Esophagus muscularis mucosa (tissue), 4 donors: ENCODE data around the gene YLPM1. TPM values are rescaled to one million over a fixed set of nuclear protein-coding genes. Genes with fewer than 3 reads are reported as not detected.

Experiments used
- DNase-seq: peaks from one replicate; pipeline ENCODE4 v3.0.0-alpha.2; 2017; ENCODE audit errors: extremely low spot score
- H3K27ac ChIP-seq, 4 donors: fragments of 200-600 bp; sonication (generic); replicated peaks in 1 of 4; 1 replicate in 3 of 4; 2 replicates in 1 of 4; pipeline ENCODE4 v1.5.1; 2016 to 2019; ENCODE audit warnings: mild to moderate bottlenecking in 1 of 4
- H3K27me3 ChIP-seq, 4 donors: fragments of 200-600 bp; sonication (generic); one replicate each; pipeline versions ENCODE4 v1.5.1 to v1.6.0; 2016 to 2019
- H3K36me3 ChIP-seq, 4 donors: fragments of 200-600 bp; sonication (generic); one replicate each; pipeline ENCODE4 v1.5.1; 2016 to 2019
- H3K4me1 ChIP-seq, 4 donors: fragments of 200-600 bp; sonication (generic); one replicate each; pipeline ENCODE4 v1.5.1; 2016 to 2019
- H3K4me3 ChIP-seq, 4 donors: fragments of 200-600 bp; sonication (generic); 1 replicate in 2 of 4; 2 replicates in 2 of 4; pipeline ENCODE4 v1.5.1; 2016 to 2019; ENCODE audit warnings: mild to moderate bottlenecking in 4 of 4, moderate library complexity in 1 of 4
- H3K9me3 ChIP-seq, 4 donors: fragments of 200-600 bp; sonication (generic); 1 replicate in 3 of 4; 2 replicates in 1 of 4; pipeline ENCODE4 v1.5.1; 2016 to 2019
- EP300 ChIP-seq: sonication (generic); formaldehyde crosslinking; IDR thresholded peaks from one replicate; pipeline ENCODE4 v1.6.1; 2017; ENCODE audit warnings: antibody characterized with exemption
- WGBS: methylation state at CpG from one replicate; pipeline ENCODE4 v1.1.5; 2018; 5-methylcytosine and 5-hydroxymethylcytosine counted together
- intact Hi-C: fragments of 100-400 bp; cut with DNase I; formaldehyde crosslinking; loops from one replicate; pipeline ENCODE4 v1.15.1; 2023
- total RNA-seq, 4 donors: library from RNA; depleted of rRNA; stranded (reverse); fragments of >200 nt; gene quantifications; one replicate each; pipeline versions ENCODE4 v1.1.0 to v1.2.1, GENCODE V29; 2016
- TF ChIP-seq, protein P1 (sequence below), 3 experiments: fragments of 200-600 bp in 2 of 3; fragments of 450-650 bp in 1 of 3; sonication (generic) in 2 of 3; IDR thresholded peaks; one replicate each; pipeline ENCODE4 v1.5.1; 2017 to 2019; ENCODE audit warnings: antibody characterized with exemption in 3 of 3, mild to moderate bottlenecking in 2 of 3, moderate library complexity in 1 of 3

Gene YLPM1
- total RNA-seq, 4 donors from 2014 or later: 31.0 to 47.2 (median 36.0) TPM

DNA sequence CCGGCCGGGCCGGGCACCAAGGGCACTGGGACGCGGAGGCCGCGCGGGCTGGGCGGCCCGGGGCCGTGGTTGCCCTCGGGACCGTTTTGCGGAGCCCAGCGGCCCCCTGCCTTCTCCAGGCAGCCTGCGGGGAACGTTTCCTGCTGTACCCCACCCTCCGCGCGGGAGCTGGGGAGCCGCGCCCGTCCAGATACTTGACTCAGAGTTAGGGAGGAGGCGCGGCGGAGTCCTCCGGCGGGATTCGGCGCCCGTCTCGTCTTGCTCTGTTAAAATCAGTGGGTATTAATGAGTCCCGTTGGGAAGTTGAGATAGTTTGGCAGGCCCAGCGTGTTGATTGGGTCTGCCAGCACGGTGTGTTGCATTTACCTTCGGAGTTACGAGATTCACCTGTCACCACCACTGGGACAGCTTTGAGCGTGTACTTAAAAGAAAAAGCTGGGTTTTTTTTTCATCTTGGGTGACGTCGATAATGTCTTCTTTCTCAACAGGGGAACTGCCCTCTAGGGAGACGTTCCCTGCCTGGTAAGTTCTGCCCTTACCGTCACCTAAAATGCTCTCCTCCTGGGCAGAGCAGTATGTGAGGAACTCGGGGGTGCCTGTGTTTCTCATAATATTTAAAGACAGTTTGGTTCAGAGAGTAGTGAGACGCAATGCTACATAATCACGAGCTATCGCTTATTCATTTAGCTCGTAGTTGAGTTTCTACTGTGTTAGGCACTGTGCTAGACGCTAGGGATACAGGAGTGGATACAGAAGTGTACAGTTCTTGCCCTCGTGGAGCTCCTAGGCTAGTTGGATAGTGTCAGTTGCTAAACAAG, 119.2 kb downstream of the YLPM1 start:
- Histone ChIP-seq H3K27me3 (no peaks in the 10 kb centered on the region), H3K4me3 (peak overlapping the region; percentile 87 to 93 (median 90)), H3K4me1 (peaks cover 49 to 56% (median 54%) of the 10 kb centered on the region in 4 donors), H3K27ac (peak overlapping the region; percentile 95 to 99 (median 97)), H3K9me3 (no peaks in the 10 kb centered on the region), H3K36me3 (peaks cover 0 to 17% (median 8%) of the 10 kb centered on the region in 4 donors)
- 3% methylated on average over 16 of the region's 49 CpGs for WGBS
- intact Hi-C loops: no loop called here
- no peak for TF ChIP-seq EP300
- TF ChIP-seq, protein P1, sequence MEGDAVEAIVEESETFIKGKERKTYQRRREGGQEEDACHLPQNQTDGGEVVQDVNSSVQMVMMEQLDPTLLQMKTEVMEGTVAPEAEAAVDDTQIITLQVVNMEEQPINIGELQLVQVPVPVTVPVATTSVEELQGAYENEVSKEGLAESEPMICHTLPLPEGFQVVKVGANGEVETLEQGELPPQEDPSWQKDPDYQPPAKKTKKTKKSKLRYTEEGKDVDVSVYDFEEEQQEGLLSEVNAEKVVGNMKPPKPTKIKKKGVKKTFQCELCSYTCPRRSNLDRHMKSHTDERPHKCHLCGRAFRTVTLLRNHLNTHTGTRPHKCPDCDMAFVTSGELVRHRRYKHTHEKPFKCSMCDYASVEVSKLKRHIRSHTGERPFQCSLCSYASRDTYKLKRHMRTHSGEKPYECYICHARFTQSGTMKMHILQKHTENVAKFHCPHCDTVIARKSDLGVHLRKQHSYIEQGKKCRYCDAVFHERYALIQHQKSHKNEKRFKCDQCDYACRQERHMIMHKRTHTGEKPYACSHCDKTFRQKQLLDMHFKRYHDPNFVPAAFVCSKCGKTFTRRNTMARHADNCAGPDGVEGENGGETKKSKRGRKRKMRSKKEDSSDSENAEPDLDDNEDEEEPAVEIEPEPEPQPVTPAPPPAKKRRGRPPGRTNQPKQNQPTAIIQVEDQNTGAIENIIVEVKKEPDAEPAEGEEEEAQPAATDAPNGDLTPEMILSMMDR (IDR thresholded peaks at IDR 0.05): peak in 1 of 3 experiments; percentile 2
- no peak for DNase-seq

Other genes starting within 250 kb of the YLPM1 start
- gene LTBP2, start 151.1 kb upstream of the YLPM1 start, total RNA-seq: 100 to 1,000 TPM in 2 of 4 donors, 10 to 100 TPM in 2; 62.0 to 151 (median 109) TPM
- 10 to 100 TPM; 12.3 to 21.6 (median 16.2) TPM for gene AREL1, start 50.2 kb upstream of the YLPM1 start, total RNA-seq
- gene FCF1, start 50.2 kb upstream of the YLPM1 start, total RNA-seq: 10 to 100 TPM; 19.1 to 26.7 (median 23.2) TPM
- gene PROX2, start 112.8 kb downstream of the YLPM1 start, total RNA-seq: not detected
- 10 to 100 TPM; 72.7 to 96.2 (median 88.5) TPM for gene DLST, start 118.6 kb downstream of the YLPM1 start, total RNA-seq
- gene RPS6KL1, start 159.9 kb downstream of the YLPM1 start, total RNA-seq: 1 to 10 TPM; 5.3 to 9.7 (median 7.7) TPM
- 10 to 100 TPM; 16.7 to 69.6 (median 18.4) TPM for gene PGF, start 192.3 kb downstream of the YLPM1 start, total RNA-seq
- gene EIF2B2, start 239.6 kb downstream of the YLPM1 start, total RNA-seq: 10 to 100 TPM; 23.3 to 58.0 (median 45.9) TPM